Amniotic epithelial cell (primary cell): Measurements from ENCODE around the gene PEAK3.

Experiments
- DNase-seq: peaks from one replicate; pipeline ENCODE4 v3.0.0-alpha.2; 2010; ENCODE audit warnings: low read depth

PEAK3 gene

GRCh38 chr19:2236314-2237050 lies 45.5 kb downstream of the PEAK3 start, which contains the start of the genes PLEKHJ1 and SF3A2:
PLEKHJ1 (minus strand) TSS chr19:2236329; CDS start chr19:2236248, 81 bp downstream.
SF3A2 (plus strand) TSS chr19:2236824; CDS start chr19:2243419, 6,595 bp downstream.
- DNase-seq, result peak; percentile 96

- no peak for DNase-seq
Measured at GRCh38 chr19:2236064-2236313, 46.0 kb downstream of the PEAK3 start.

DNA sequence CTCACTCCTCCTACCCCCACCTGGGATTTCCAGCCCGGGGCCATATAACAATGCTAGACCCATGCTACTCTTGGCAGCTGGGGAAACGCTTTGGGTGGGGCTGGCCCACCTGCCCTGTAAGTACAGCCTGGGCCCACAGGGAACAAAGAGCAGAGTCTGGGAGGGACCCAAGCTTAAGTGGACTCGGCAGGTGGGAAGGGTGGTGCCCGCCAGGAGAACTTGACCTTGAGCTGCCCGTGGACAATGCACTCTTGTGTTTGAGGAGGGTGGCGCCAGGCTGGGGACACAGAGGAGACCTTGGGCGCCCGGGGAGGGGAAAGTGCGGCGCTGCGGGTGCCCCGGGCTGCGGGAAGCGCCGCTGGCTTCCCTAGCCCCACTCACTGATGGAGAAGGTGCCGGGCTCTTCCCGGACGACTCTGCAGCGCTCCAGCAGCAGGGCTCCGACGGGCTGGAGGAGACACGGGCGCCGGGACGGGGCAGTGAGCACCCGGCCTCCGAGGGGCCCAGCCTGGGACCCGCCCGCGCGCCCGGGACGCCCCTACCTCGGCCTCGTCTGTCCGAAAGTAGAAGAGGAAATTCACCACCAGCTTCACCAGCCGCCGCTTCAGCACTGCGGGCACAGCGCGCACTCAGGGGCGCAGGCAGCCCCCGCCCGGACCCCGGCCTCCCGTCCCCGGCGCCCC lies 46.5 kb downstream of the PEAK3 start:
- no peak for DNase-seq

GRCh38 chr19:2234996-2235380 lies 47.0 kb downstream of the PEAK3 start:
- no peak for DNase-seq

GRCh38 chr19:2233601-2234280 lies 48.2 kb downstream of the PEAK3 start:
- no peak for DNase-seq

DNA sequence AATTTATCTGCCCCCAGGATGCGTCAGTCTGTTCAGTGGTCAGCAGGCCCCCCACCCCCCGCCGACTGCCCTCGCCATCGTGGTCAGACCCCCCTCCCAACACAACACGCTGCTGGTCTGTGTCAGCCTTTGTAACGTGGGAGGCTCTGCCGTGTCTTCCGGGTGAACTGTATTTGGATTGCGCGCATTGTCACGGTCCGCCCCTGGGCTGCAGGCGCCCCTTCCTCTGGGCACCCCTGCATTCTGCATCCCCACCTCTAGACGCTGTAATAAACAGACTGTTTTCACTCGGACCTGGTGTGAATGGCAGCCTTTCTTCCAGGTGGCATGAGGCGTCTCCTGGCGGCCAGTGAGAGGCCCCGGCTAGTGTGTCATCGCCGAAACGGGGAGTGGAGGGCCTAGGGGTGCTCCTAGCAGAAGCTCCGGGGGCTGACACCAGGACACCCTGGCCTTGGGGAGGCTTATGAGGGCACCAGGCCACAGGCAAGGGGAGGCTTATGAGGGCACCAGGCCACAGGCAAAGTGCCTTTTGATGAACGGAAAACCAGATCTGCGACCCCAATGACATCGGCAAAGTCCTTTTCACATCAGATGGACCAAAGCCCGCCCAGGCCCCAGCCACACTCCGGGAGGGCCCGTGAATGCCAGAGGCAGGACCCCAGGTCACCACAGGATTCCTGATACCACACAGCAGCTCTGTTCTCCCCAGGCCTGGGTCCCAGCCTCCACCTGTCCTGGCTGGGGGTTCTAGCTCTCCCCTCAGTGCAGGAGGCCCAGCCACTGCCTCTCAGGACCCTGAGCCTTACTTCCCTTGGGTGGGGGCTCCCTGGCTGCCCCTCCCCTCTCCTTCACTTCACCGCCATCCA lies 49.5 kb downstream of the PEAK3 start:
- DNase-seq, result no peak

DNA sequence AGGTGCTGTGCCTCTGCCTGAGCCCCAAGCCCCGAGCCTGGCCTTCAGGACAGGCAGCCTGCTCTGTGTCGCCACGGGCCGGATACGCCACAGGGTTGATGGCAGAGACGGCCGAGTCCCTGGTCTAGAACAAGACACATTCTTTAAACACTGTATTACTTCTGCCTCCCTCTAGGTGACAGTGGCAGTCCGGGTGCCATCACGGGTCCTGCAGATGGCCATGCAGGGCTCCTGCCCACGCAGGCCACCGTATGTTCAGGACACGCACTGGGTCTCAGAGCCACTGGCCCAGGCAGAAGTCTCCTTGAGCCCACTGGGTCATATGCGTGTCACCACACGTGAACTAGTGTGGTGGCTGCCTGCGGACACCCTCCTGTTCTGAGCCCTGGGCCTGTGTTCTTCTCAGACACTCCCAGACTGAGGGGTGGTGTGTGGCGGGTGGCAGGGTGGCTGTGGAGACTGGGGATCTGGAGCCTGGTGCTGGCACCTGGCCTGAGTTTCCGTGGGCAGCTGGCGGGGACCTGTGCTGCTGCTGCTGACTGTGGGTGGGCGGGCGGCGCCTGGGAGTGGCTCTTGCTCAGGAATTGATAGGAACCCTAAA lies 50.3 kb downstream of the PEAK3 start:
- no peak for DNase-seq

DNA sequence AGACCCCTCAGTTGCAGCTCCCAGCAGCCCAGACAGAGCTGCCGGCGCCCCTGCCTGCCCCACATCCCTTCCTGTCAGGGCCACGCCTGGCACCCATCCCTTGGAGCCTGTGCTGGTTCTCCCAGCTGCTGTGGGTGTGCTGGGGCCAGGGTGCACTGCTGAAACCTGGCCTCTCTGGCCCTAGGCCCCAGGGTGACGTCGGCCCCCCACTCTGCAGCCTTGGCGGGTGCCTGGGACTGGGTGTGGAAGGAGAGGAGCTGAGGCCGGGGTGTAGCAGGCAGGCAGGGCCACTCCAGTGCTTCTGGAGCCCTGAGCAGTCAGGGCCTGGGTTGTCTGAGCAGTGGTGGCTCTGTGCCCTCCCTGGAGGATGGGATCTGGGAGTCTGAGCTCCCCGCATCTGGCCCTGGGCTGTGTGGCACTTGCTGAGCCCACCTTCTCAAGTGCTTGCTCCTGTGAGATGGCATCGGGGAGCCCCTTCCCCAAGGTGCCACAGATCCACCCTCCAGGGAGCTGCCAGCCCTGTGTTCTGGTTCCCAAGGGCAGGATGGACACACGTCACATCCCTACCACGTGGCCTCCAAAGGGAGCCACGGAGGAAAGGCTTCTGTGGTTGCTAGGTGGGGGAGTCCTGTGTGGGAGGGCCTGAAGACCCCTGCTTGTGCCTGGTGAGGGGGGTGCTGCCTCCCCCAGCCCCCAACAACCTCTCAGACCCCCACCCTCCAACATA lies 51.0 kb downstream of the PEAK3 start:
- no peak for DNase-seq

DNA sequence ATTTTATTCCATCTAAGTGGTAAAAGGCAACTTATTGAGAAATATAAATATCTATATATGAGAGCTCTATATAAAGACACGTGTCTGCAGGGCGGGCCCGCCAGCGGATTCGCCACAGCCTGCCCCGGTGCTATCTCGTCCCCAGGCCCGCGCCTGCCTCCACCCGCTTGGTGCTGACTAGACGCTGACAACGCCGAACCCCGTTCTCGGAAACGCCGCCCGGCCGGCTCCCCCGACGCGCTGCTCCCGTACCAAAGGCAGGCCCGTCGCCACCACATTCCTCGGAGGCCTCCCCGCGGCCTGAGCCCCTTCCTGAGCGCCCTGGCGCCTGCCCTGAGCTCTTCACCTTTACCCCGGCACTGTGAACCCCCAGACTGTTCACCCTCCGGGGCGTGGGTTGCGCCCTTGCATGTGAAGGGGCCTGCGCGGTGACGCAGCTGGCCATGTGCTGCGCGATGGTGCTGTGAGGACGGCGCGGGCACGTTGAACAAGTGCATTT lies 51.9 kb downstream of the PEAK3 start:
- no peak for DNase-seq

GRCh38 chr19:2229103-2230032 lies 52.6 kb downstream of the PEAK3 start:
- no peak for DNase-seq

DNA sequence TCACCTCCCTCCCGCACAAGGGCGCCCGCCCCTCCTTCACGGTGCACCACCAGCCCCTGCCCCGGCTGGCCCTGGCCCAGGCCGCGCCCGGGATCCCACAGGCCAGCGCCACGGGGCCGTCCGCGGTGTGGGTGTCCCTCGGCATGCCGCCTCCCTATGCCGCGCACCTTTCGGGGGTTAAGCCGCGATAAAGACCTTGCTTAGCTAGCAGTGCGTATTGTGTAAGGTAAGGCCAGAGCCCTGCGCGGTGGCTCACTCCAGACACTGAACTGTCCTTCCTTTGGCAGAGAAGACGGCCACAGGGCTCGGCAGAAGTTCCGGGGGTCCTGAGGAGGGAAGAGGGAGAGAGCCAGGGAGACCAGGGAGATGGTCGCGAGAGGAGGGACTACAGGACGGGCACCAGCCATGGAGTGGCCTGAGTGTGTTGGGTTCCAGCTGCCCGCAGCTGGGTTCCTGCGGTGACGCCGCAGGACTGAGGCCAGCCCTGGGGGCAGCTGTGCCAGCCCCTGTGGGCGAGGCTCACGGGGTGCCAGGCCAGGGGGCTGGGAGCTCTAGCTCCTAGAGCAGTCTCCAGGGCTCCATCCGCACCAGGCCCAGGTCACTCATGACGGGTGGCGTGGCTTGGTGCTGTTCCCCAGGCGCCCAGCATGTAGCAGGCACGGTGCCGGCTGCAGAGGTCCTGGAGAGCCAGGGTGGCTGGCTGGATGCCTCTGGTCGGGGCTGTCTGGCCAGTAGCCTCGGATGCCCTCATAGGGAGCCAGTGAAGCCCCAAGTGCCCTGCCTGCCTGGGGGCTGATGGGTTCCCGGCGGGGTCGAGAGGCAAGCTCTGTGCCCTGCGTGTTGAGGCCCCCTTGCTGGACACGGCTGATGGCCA lies 53.6 kb downstream of the PEAK3 start:
- no peak for DNase-seq

DNA sequence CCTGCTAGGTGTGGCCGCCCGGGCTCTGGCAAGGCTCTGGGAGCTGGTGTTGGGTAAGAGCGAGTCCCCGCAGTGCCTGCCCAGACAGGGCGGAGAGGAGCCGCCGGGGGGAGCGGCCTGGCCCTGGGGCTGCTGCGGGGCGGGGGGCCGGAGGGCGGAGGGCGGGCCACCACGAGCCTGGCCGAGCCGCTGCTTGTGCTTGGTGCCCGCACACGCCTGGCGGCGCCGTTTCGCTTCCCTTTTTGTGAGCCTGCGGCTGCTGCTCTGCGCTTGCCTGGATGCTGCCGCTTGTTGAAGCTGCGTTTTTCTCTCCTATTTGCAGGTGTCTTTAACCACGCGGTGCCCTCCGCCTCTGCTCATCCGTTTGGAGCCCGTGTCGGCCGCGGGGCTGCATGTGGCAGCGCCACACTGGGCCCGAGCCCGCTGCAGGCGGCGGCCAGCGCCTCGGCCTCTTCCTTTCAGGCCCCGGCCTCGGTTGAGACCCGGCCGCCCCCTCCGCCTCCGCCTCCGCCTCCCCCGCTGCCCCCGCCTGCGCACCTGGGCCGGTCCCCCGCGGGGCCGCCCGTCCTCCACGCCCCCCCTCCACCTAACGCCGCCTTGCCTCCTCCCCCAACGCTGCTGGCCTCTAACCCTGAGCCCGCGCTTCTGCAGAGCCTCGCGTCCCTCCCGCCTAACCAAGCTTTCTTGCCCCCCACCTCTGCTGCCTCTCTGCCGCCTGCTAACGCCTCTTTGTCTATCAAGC lies 54.4 kb downstream of the PEAK3 start:
- no peak for DNase-seq

- no peak for DNase-seq
Measured at GRCh38 chr19:2226840-2227360, 55.1 kb downstream of the PEAK3 start.

- no peak for DNase-seq
Measured at GRCh38 chr19:2226051-2226839, 55.7 kb downstream of the PEAK3 start.

GRCh38 chr19:2225415-2226050 lies 56.4 kb downstream of the PEAK3 start:
- no peak for DNase-seq

DNA sequence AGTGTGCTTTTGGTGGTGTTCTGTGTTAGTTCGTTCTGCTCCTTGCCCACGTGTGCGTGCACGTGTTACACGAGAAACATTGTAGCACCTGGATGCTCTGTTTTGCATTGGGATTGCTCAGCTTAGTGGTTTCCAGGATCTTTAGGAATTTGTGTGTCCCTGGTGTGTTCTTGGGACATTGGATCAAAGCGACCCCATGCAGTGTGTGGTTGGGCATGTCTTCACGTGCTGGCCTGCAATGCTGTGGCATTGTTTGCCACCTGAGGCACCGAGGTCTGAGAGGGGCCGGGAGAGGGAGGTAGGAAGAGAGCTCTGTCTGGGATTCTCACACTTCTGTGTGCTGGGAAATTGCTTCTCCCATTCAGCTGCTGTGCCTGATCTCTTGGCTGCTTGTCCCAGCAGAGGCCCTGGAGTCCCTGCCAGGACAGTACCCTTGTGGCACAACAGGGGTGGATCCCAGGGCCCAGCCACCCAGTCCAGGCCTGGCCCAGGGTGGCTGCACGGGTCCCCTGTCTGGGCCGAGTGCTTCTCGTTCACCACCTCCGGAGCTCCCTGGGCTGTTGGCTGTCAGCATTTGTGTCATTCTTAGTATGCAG lies 57.1 kb downstream of the PEAK3 start:
- no peak for DNase-seq
